ENCODE data around the gene ADCY9. TPM values are rescaled to one million over a fixed set of nuclear protein-coding genes. Genes with fewer than 3 reads are reported as not detected.

Gene ADCY9
- total and polyA plus RNA-seq, 9 donors = 9.5 to 17.5 (median 15.9) TPM

GRCh38 chr16:3998793-3999478 is 117.3 kb downstream of the ADCY9 start:
- H3K9me3 ChIP-seq (replicated peaks; ENCODE audit: control insufficient read depth, low read depth, low read length) = no peaks in the 10 kb centered on the region
- 22% methylated on average over 11 of the region's 13 CpGs for WGBS (ENCODE audit: insufficient coverage)

GRCh38 chr16:3997231-3997841 is 118.9 kb downstream of the ADCY9 start:
- no peak overlapping the region for H3K4me3 ChIP-seq (ENCODE audit: low read length)
- no peaks in the 10 kb centered on the region for H3K27me3 ChIP-seq (ENCODE audit: control insufficient read depth, insufficient read depth, low read length)
- H3K27ac ChIP-seq (ENCODE audit: low read length) = no peak overlapping the region
- DNase-seq = no peak
- WGBS (ENCODE audit: insufficient coverage) = 97% methylated on average over 7 of the region's 15 CpGs
- peaks cover 8% of the 10 kb centered on the region for H3K36me3 ChIP-seq (ENCODE audit: control insufficient read depth, insufficient read depth, low read length)
- H3K4me1 ChIP-seq (ENCODE audit: control insufficient read depth, insufficient read depth, low read length) = peaks cover 23% of the 10 kb centered on the region
- no peaks in the 10 kb centered on the region for H3K9me3 ChIP-seq (replicated peaks; ENCODE audit: control insufficient read depth, low read depth, low read length)

More at GRCh38 chr16:3998793-3999478, 117.3 kb downstream of the ADCY9 start:
- Histone ChIP-seq H3K27ac (ENCODE audit: low read length) (peak overlapping the region; percentile 68), H3K4me1 (ENCODE audit: control insufficient read depth, insufficient read depth, low read length) (peaks cover 23% of the 10 kb centered on the region), H3K27me3 (ENCODE audit: control insufficient read depth, insufficient read depth, low read length) (no peaks in the 10 kb centered on the region), H3K4me3 (ENCODE audit: low read length) (no peak overlapping the region), H3K36me3 (ENCODE audit: control insufficient read depth, insufficient read depth, low read length) (no peaks in the 10 kb centered on the region)
- DNase-seq = peak; percentile 86

- H3K4me3 ChIP-seq (ENCODE audit: low read length) = no peak overlapping the region
- WGBS (ENCODE audit: insufficient coverage) = 80% methylated on average over 1 of the region's 2 CpGs
- peaks cover 8% of the 10 kb centered on the region for H3K36me3 ChIP-seq (ENCODE audit: control insufficient read depth, insufficient read depth, low read length)
- H3K4me1 ChIP-seq (ENCODE audit: control insufficient read depth, insufficient read depth, low read length) = peaks cover 14% of the 10 kb centered on the region
- DNase-seq = no peak
- H3K9me3 ChIP-seq (replicated peaks; ENCODE audit: control insufficient read depth, low read depth, low read length) = no peaks in the 10 kb centered on the region
- H3K27me3 ChIP-seq (ENCODE audit: control insufficient read depth, insufficient read depth, low read length) = no peaks in the 10 kb centered on the region
- no peak overlapping the region for H3K27ac ChIP-seq (ENCODE audit: low read length)
These were observed 121.2 kb downstream of the ADCY9 start for GRCh38 chr16:3995001-3995400.

GRCh38 chr16:3993052-3993785 is 123.0 kb downstream of the ADCY9 start:
- 91% methylated on average over 36 of the region's 36 CpGs for WGBS (ENCODE audit: insufficient coverage)
- H3K27me3 ChIP-seq (ENCODE audit: control insufficient read depth, insufficient read depth, low read length) = no peaks in the 10 kb centered on the region
- H3K4me3 ChIP-seq (ENCODE audit: low read length) = no peak overlapping the region
- H3K9me3 ChIP-seq (replicated peaks; ENCODE audit: control insufficient read depth, low read depth, low read length) = no peaks in the 10 kb centered on the region
- no peak for DNase-seq
- H3K36me3 ChIP-seq (ENCODE audit: control insufficient read depth, insufficient read depth, low read length) = peaks cover 16% of the 10 kb centered on the region
- no peak overlapping the region for H3K27ac ChIP-seq (ENCODE audit: low read length)
- H3K4me1 ChIP-seq (ENCODE audit: control insufficient read depth, insufficient read depth, low read length) = no peaks in the 10 kb centered on the region

- no peak for DNase-seq
- peaks cover 22% of the 10 kb centered on the region for H3K36me3 ChIP-seq (ENCODE audit: control insufficient read depth, insufficient read depth, low read length)
- H3K27me3 ChIP-seq (ENCODE audit: control insufficient read depth, insufficient read depth, low read length) = no peaks in the 10 kb centered on the region
- H3K4me3 ChIP-seq (ENCODE audit: low read length) = no peak overlapping the region
- 84% methylated on average over 28 of the region's 35 CpGs for WGBS (ENCODE audit: insufficient coverage)
- no peak overlapping the region for H3K27ac ChIP-seq (ENCODE audit: low read length)
- H3K9me3 ChIP-seq (replicated peaks; ENCODE audit: control insufficient read depth, low read depth, low read length) = no peaks in the 10 kb centered on the region
- H3K4me1 ChIP-seq (ENCODE audit: control insufficient read depth, insufficient read depth, low read length) = no peaks in the 10 kb centered on the region
These were observed 123.8 kb downstream of the ADCY9 start for GRCh38 chr16:3992297-3993051.

GRCh38 chr16:3988824-3989223 is 127.4 kb downstream of the ADCY9 start:
- Histone ChIP-seq H3K9me3 (replicated peaks; ENCODE audit: control insufficient read depth, low read depth, low read length) (no peaks in the 10 kb centered on the region), H3K4me1 (ENCODE audit: control insufficient read depth, insufficient read depth, low read length) (no peaks in the 10 kb centered on the region), H3K36me3 (ENCODE audit: control insufficient read depth, insufficient read depth, low read length) (peaks cover 30% of the 10 kb centered on the region), H3K27me3 (ENCODE audit: control insufficient read depth, insufficient read depth, low read length) (no peaks in the 10 kb centered on the region), H3K4me3 (ENCODE audit: low read length) (no peak overlapping the region), H3K27ac (ENCODE audit: low read length) (no peak overlapping the region)
- no peak for DNase-seq
- WGBS (ENCODE audit: insufficient coverage) = 84% methylated on average over 7 of the region's 10 CpGs

GRCh38 chr16:3988011-3988410 is 128.2 kb downstream of the ADCY9 start:
- Histone ChIP-seq H3K4me3 (ENCODE audit: low read length) (no peak overlapping the region), H3K27me3 (ENCODE audit: control insufficient read depth, insufficient read depth, low read length) (no peaks in the 10 kb centered on the region), H3K4me1 (ENCODE audit: control insufficient read depth, insufficient read depth, low read length) (no peaks in the 10 kb centered on the region), H3K9me3 (replicated peaks; ENCODE audit: control insufficient read depth, low read depth, low read length) (no peaks in the 10 kb centered on the region), H3K27ac (ENCODE audit: low read length) (no peak overlapping the region), H3K36me3 (ENCODE audit: control insufficient read depth, insufficient read depth, low read length) (peaks cover 24% of the 10 kb centered on the region)
- WGBS (ENCODE audit: insufficient coverage) = 70% methylated on average over 8 of the region's 9 CpGs
- no peak for DNase-seq

- H3K27me3 ChIP-seq (ENCODE audit: control insufficient read depth, insufficient read depth, low read length) = no peaks in the 10 kb centered on the region
- 87% methylated on average over 11 of the region's 13 CpGs for WGBS (ENCODE audit: insufficient coverage)
- no peaks in the 10 kb centered on the region for H3K9me3 ChIP-seq (replicated peaks; ENCODE audit: control insufficient read depth, low read depth, low read length)
- H3K4me3 ChIP-seq (ENCODE audit: low read length) = no peak overlapping the region
- peaks cover 3% of the 10 kb centered on the region for H3K4me1 ChIP-seq (ENCODE audit: control insufficient read depth, insufficient read depth, low read length)
- DNase-seq = no peak
- no peak overlapping the region for H3K27ac ChIP-seq (ENCODE audit: low read length)
- peaks cover 26% of the 10 kb centered on the region for H3K36me3 ChIP-seq (ENCODE audit: control insufficient read depth, insufficient read depth, low read length)
These were observed 129.0 kb downstream of the ADCY9 start for GRCh38 chr16:3987231-3987630.

GRCh38 chr16:3986235-3986544 is 130.1 kb downstream of the ADCY9 start:
- no peaks in the 10 kb centered on the region for H3K9me3 ChIP-seq (replicated peaks; ENCODE audit: control insufficient read depth, low read depth, low read length)
- H3K27ac ChIP-seq (ENCODE audit: low read length) = no peak overlapping the region
- H3K4me3 ChIP-seq (ENCODE audit: low read length) = no peak overlapping the region
- H3K36me3 ChIP-seq (ENCODE audit: control insufficient read depth, insufficient read depth, low read length) = peaks cover 33% of the 10 kb centered on the region
- WGBS (ENCODE audit: insufficient coverage) = 85% methylated on average over 10 of the region's 13 CpGs
- DNase-seq = no peak
- peaks cover 3% of the 10 kb centered on the region for H3K4me1 ChIP-seq (ENCODE audit: control insufficient read depth, insufficient read depth, low read length)
- no peaks in the 10 kb centered on the region for H3K27me3 ChIP-seq (ENCODE audit: control insufficient read depth, insufficient read depth, low read length)

Data from muscle of leg (tissue), 11 donors.